HEK293 (cell line): ENCODE measurements around the gene TCEA3.

Experiments
- CTCF ChIA-PET: fragments of 350-600 bp; formaldehyde crosslinking; extraction: SDS; loops from one replicate; lab custom pipeline; 2021; ENCODE audit warnings: antibody characterized with exemption; lab: Yijun Ruan, JAX
- POLR2A ChIA-PET: fragments of 300-600 bp; formaldehyde crosslinking; extraction: SDS; loops from one replicate; lab custom pipeline; 2020; ENCODE audit warnings: antibody characterized with exemption, inconsistent platforms; lab: Yijun Ruan, JAX
- H3K27ac ChIP-seq: fragments of 200-500 bp; sonication (Bioruptor generic); 2 replicates; pipeline ENCODE4 v1.5.1; 2014; ENCODE audit warnings: low read depth, low read length, control low read depth, inconsistent platforms; ENCODE audit errors: extremely low read depth
- H3K36me3 ChIP-seq, 2 experiments: fragments of 200-500 bp in 1 of 2; sonication (Bioruptor generic) in 1 of 2; 1 replicate in 1 of 2; 2 replicates in 1 of 2; pipeline ENCODE4 v1.5.1; 2014 to 2017; ENCODE audit warnings: inconsistent platforms in 2 of 2, low read length in 2 of 2; ENCODE audit not compliant: control insufficient read depth in 2 of 2, insufficient read depth in 1 of 2
- H3K4me1 ChIP-seq: fragments of 200-500 bp; sonication (Bioruptor generic); 2 replicates; pipeline ENCODE4 v1.5.1; 2014; ENCODE audit warnings: mild to moderate bottlenecking, low read length, inconsistent platforms; ENCODE audit not compliant: control insufficient read depth, insufficient read depth
- H3K4me3 ChIP-seq: 2 replicates; pipeline ENCODE4 v1.5.1; 2011; ENCODE audit warnings: low read depth, mild to moderate bottlenecking, control low read depth, low read length, moderate library complexity
- H3K9me3 ChIP-seq: fragments of 200-500 bp; sonication (Bioruptor generic); 2 replicates; pipeline ENCODE4 v1.5.1; 2014; ENCODE audit warnings: low read depth, low read length, inconsistent platforms; ENCODE audit not compliant: control insufficient read depth, insufficient read depth
- GLI4 ChIP-seq: fragments of 450-650 bp; formaldehyde crosslinking; IDR thresholded peaks from 2 replicates; pipeline ENCODE4 v1.5.1; 2016; ENCODE audit warnings: missing biosample characterization, missing genetic modification characterization
- KLF7 ChIP-seq: fragments of 450-650 bp; formaldehyde crosslinking; IDR thresholded peaks from 2 replicates; pipeline ENCODE4 v1.5.1; 2016; ENCODE audit warnings: missing biosample characterization, missing genetic modification characterization, borderline replicate concordance
- MYNN ChIP-seq: fragments of 450-650 bp; formaldehyde crosslinking; IDR thresholded peaks from 2 replicates; pipeline ENCODE4 v1.5.1; 2016; ENCODE audit warnings: missing biosample characterization, missing genetic modification characterization, borderline replicate concordance
- PRDM1 ChIP-seq: fragments of 450-650 bp; formaldehyde crosslinking; IDR thresholded peaks from 2 replicates; pipeline ENCODE4; 2016; ENCODE audit warnings: missing biosample characterization, missing genetic modification characterization
- PRDM10 ChIP-seq: fragments of 450-650 bp; formaldehyde crosslinking; IDR thresholded peaks from 2 replicates; pipeline ENCODE4 v1.5.1; 2016; ENCODE audit warnings: missing biosample characterization, missing genetic modification characterization
- YY1 ChIP-seq: fragments of 450-650 bp; formaldehyde crosslinking; IDR thresholded peaks from 2 replicates; pipeline ENCODE4 v1.5.1; 2018; ENCODE audit warnings: missing biosample characterization, missing genetic modification characterization
- ZBTB44 ChIP-seq: fragments of 450-650 bp; IDR thresholded peaks from 2 replicates; pipeline ENCODE4 v1.5.1; 2018; ENCODE audit warnings: missing biosample characterization, mild to moderate bottlenecking, missing genetic modification characterization
- ZBTB49 ChIP-seq: fragments of 450-650 bp; formaldehyde crosslinking; IDR thresholded peaks from 2 replicates; pipeline ENCODE4 v1.5.1; 2016; ENCODE audit warnings: missing biosample characterization, missing genetic modification characterization, low read depth
- ZNF132 ChIP-seq: fragments of 450-650 bp; formaldehyde crosslinking; IDR thresholded peaks from 2 replicates; pipeline ENCODE4 v1.5.1; 2017; ENCODE audit warnings: missing biosample characterization, missing genetic modification characterization, borderline replicate concordance
- ZNF302 ChIP-seq: fragments of 450-650 bp; formaldehyde crosslinking; IDR thresholded peaks from 2 replicates; pipeline ENCODE4 v1.5.1; 2016; ENCODE audit warnings: missing biosample characterization, missing genetic modification characterization, low read depth
- ZNF350 ChIP-seq: fragments of 450-650 bp; formaldehyde crosslinking; IDR thresholded peaks from 2 replicates; pipeline ENCODE4 v1.5.0; 2017; ENCODE audit warnings: missing biosample characterization, mild to moderate bottlenecking, missing genetic modification characterization
- ZNF398 ChIP-seq: fragments of 450-650 bp; formaldehyde crosslinking; IDR thresholded peaks from 2 replicates; pipeline ENCODE4 v1.5.1; 2017; ENCODE audit warnings: missing biosample characterization, missing genetic modification characterization
- ZNF404 ChIP-seq: fragments of 450-650 bp; formaldehyde crosslinking; IDR thresholded peaks from 2 replicates; pipeline ENCODE4 v1.5.1; 2017; ENCODE audit warnings: missing biosample characterization, missing genetic modification characterization
- ZNF488 ChIP-seq: fragments of 450-650 bp; formaldehyde crosslinking; IDR thresholded peaks from 2 replicates; pipeline ENCODE4 v1.5.1; 2016; ENCODE audit warnings: missing biosample characterization, missing genetic modification characterization
- ZNF501 ChIP-seq: fragments of 450-650 bp; formaldehyde crosslinking; IDR thresholded peaks from 2 replicates; pipeline ENCODE4 v1.5.1; 2016; ENCODE audit warnings: missing biosample characterization, missing genetic modification characterization
- ZNF580 ChIP-seq: fragments of 450-650 bp; formaldehyde crosslinking; IDR thresholded peaks from 2 replicates; pipeline ENCODE4 v1.5.1; 2016; ENCODE audit warnings: missing biosample characterization, missing genetic modification characterization
- ZNF585B ChIP-seq: fragments of 450-650 bp; formaldehyde crosslinking; IDR thresholded peaks from 2 replicates; pipeline ENCODE4 v1.5.1; 2016; ENCODE audit warnings: missing biosample characterization, missing genetic modification characterization
- ZNF658 ChIP-seq: fragments of 450-650 bp; formaldehyde crosslinking; IDR thresholded peaks from 2 replicates; pipeline ENCODE4; 2016; ENCODE audit warnings: missing biosample characterization, missing genetic modification characterization
- ZNF830 ChIP-seq: fragments of 450-650 bp; IDR thresholded peaks from 2 replicates; pipeline ENCODE4 v1.5.0; 2018; ENCODE audit warnings: missing biosample characterization, missing genetic modification characterization, low read depth, mild to moderate bottlenecking, moderate library complexity
- ZSCAN23 ChIP-seq: fragments of 450-650 bp; formaldehyde crosslinking; IDR thresholded peaks from 2 replicates; pipeline ENCODE4 v1.5.1; 2016; ENCODE audit warnings: missing biosample characterization, missing genetic modification characterization
- ZSCAN30 ChIP-seq: fragments of 450-650 bp; IDR thresholded peaks from 2 replicates; pipeline ENCODE4 v1.5.1; 2018; ENCODE audit warnings: missing biosample characterization, mild to moderate bottlenecking, missing genetic modification characterization, moderate library complexity

Gene TCEA3

GRCh38 chr1:23400324-23401114 is 24.0 kb downstream of the TCEA3 start (continued):
- TF ChIP-seq ZNF404 (tag by site-specific recombination) (no peak), ZNF488 (tag by site-specific recombination) (no peak), ZNF585B (tag by site-specific recombination) (no peak), PRDM1 (tag by site-specific recombination) (no peak), ZBTB49 (tag by site-specific recombination) (no peak), ZSCAN30 (no peak), ZNF580 (tag by site-specific recombination) (no peak), MYNN (tag by site-specific recombination) (no peak), ZNF302 (tag by site-specific recombination) (no peak)

- POLR2A ChIA-PET = no interaction called here
- Histone ChIP-seq H3K4me1 (peaks cover 13% of the 10 kb centered on the region), H3K27ac (no peak overlapping the region), H3K9me3 (no peaks in the 10 kb centered on the region), H3K4me3 (no peak overlapping the region), H3K36me3 (no peaks in the 10 kb centered on the region)
- TF ChIP-seq ZNF350 (tag by site-specific recombination) = no peak
- TF ChIP-seq GLI4 (tag by site-specific recombination) = no peak
- TF ChIP-seq ZNF501 = no peak
- no peak for TF ChIP-seq ZBTB44 (tag by site-specific recombination)
- TF ChIP-seq ZNF658 (tag by site-specific recombination) = no peak
- TF ChIP-seq YY1 (tag by site-specific recombination) = no peak
- TF ChIP-seq ZSCAN23 = no peak
- no peak for TF ChIP-seq ZNF830 (tag by site-specific recombination)
- no peak for TF ChIP-seq ZNF488 (tag by site-specific recombination)
- CTCF ChIA-PET = no interaction called here
Measured at GRCh38 chr1:23399229-23399628, 25.3 kb downstream of the TCEA3 start.

GRCh38 chr1:23397908-23398307 is 26.6 kb downstream of the TCEA3 start:
- CTCF ChIA-PET = no interaction called here
- H3K27ac ChIP-seq = no peak overlapping the region
- POLR2A ChIA-PET = no interaction called here
- H3K9me3 ChIP-seq = no peaks in the 10 kb centered on the region
- H3K36me3 ChIP-seq = no peaks in the 10 kb centered on the region
- peaks cover 8% of the 10 kb centered on the region for H3K4me1 ChIP-seq
- no peak overlapping the region for H3K4me3 ChIP-seq
- TF ChIP-seq ZNF398 (tag by site-specific recombination) (no peak), KLF7 (no peak), ZNF132 (tag by site-specific recombination) (no peak), ZNF658 (tag by site-specific recombination) (no peak), PRDM10 (no peak)
